H9 (cell line): ENCODE measurements around the gene ECSIT. TPM values are rescaled to one million over a fixed set of nuclear protein-coding genes. Genes with fewer than 3 reads are reported as not detected.

Experiments used
- DNase-seq: peaks from one replicate; pipeline ENCODE4 v3.0.0-alpha.2; 2017
- H2AFZ ChIP-seq: one replicate; pipeline ENCODE4 v1.6.1; 2013; ENCODE audit warnings: mild to moderate bottlenecking, low read length, control low read depth, moderate library complexity
- H2AK5ac ChIP-seq: 2 replicates; pipeline ENCODE4 v1.6.1; 2013; ENCODE audit warnings: low read length, control low read depth, mixed read lengths; ENCODE audit not compliant: insufficient read length
- H2BK120ac ChIP-seq: one replicate; pipeline ENCODE4 v1.6.1; 2013; ENCODE audit warnings: low read depth, mild to moderate bottlenecking, low read length, control low read depth, inconsistent platforms; ENCODE audit not compliant: poor library complexity, severe bottlenecking
- H2BK12ac ChIP-seq: 2 replicates; pipeline ENCODE4 v1.6.1; 2013; ENCODE audit warnings: low read length, control low read depth, mixed read lengths, low read depth; ENCODE audit not compliant: insufficient read length
- H2BK15ac ChIP-seq: 2 replicates; pipeline ENCODE4 v1.6.1; 2013; ENCODE audit warnings: low read depth, low read length, control low read depth
- H2BK20ac ChIP-seq: one replicate; pipeline ENCODE4 v1.6.1; 2013; ENCODE audit warnings: low read depth, mild to moderate bottlenecking, low read length, control low read depth, inconsistent platforms; ENCODE audit not compliant: poor library complexity, severe bottlenecking
- H2BK5ac ChIP-seq: 2 replicates; pipeline ENCODE4 v1.6.1; 2013; ENCODE audit warnings: low read length, control low read depth, mixed read lengths; ENCODE audit not compliant: insufficient read length
- H3K14ac ChIP-seq: 2 replicates; pipeline ENCODE4 v1.6.1; 2013; ENCODE audit warnings: low read length, control low read depth; ENCODE audit not compliant: insufficient read depth
- H3K18ac ChIP-seq: 2 replicates; pipeline ENCODE4 v1.6.1; 2013; ENCODE audit warnings: low read depth, mild to moderate bottlenecking, mixed read lengths, low read length, control low read depth; ENCODE audit not compliant: insufficient read length
- H3K23ac ChIP-seq: 2 replicates; pipeline ENCODE4 v1.6.1; 2013; ENCODE audit warnings: low read length, control low read depth, mixed read lengths, low read depth; ENCODE audit not compliant: insufficient read length
- H3K23me2 ChIP-seq: 2 replicates; pipeline ENCODE4 v1.6.1; 2013; ENCODE audit warnings: low read depth, mild to moderate bottlenecking, mixed read lengths, low read length, control low read depth; ENCODE audit not compliant: insufficient read length, poor library complexity, severe bottlenecking
- H3K27ac ChIP-seq: 2 replicates; pipeline ENCODE4 v1.5.1; 2013; ENCODE audit warnings: low read length, control low read depth, mixed read lengths, low read depth; ENCODE audit not compliant: insufficient read length
- H3K27me3 ChIP-seq: 2 replicates; pipeline ENCODE4 v1.6.1; 2013; ENCODE audit warnings: low read length, control low read depth, inconsistent platforms; ENCODE audit not compliant: insufficient read depth
- H3K4ac ChIP-seq: 2 replicates; pipeline ENCODE4 v1.6.1; 2013; ENCODE audit warnings: low read depth, mild to moderate bottlenecking, control low read depth, inconsistent platforms, low read length, moderate library complexity
- H3K4me1 ChIP-seq: 2 replicates; pipeline ENCODE4 v1.6.1; 2013; ENCODE audit warnings: low read length, control low read depth, inconsistent platforms; ENCODE audit not compliant: insufficient read depth
- H3K4me2 ChIP-seq: 2 replicates; pipeline ENCODE4 v1.6.1; 2013; ENCODE audit warnings: low read length, control low read depth, mixed read lengths; ENCODE audit not compliant: insufficient read length, insufficient read depth
- H3K56ac ChIP-seq: 2 replicates; pipeline ENCODE4 v1.6.1; 2013; ENCODE audit warnings: low read depth, mild to moderate bottlenecking, mixed read lengths, low read length, control low read depth; ENCODE audit not compliant: insufficient read length
- H3K79me1 ChIP-seq: 2 replicates; pipeline ENCODE4 v1.6.1; 2013; ENCODE audit warnings: low read depth, mild to moderate bottlenecking, moderate library complexity, low read length, control low read depth, inconsistent platforms; ENCODE audit not compliant: insufficient read depth, poor library complexity, severe bottlenecking
- H3K79me2 ChIP-seq: 2 replicates; pipeline ENCODE4 v1.6.1; 2013; ENCODE audit warnings: low read length, control low read depth, inconsistent platforms; ENCODE audit not compliant: insufficient read depth
- H3K9ac ChIP-seq: 2 replicates; pipeline ENCODE4 v1.6.1; 2013; ENCODE audit warnings: low read length, control low read depth, mixed read lengths; ENCODE audit not compliant: insufficient read length; ENCODE audit errors: extremely low read depth
- H3K9me3 ChIP-seq: one replicate; pipeline ENCODE4 v1.6.1; 2013; ENCODE audit warnings: low read depth, low read length, inconsistent platforms; ENCODE audit not compliant: control insufficient read depth
- H3T11ph ChIP-seq: one replicate; pipeline ENCODE4 v1.6.1; 2013; ENCODE audit warnings: mild to moderate bottlenecking, low read length, control low read depth, inconsistent platforms
- H4K20me1 ChIP-seq: one replicate; pipeline ENCODE4 v1.6.1; 2013; ENCODE audit not compliant: control insufficient read depth, insufficient read length, insufficient read depth
- H4K5ac ChIP-seq: 2 replicates; pipeline ENCODE4 v1.6.1; 2013; ENCODE audit warnings: low read depth, mild to moderate bottlenecking, mixed read lengths, low read length, control low read depth; ENCODE audit not compliant: insufficient read length
- H4K8ac ChIP-seq: replicated peaks from 2 replicates; pipeline ENCODE4 v1.6.1; 2013; ENCODE audit warnings: low read length, control low read depth, mixed read lengths, low read depth; ENCODE audit not compliant: insufficient read length
- H4K91ac ChIP-seq: 2 replicates; pipeline ENCODE4 v1.6.1; 2013; ENCODE audit warnings: low read depth, mild to moderate bottlenecking, moderate library complexity, mixed read lengths, low read length, control low read depth; ENCODE audit not compliant: insufficient read length
- H3K27ac Mint-ChIP-seq, 3 experiments: 2 replicates in 2 of 3; 3 replicates in 1 of 3; pipeline ENCODE4 v1.8.0; 2020 to 2021; ENCODE audit warnings: mixed read lengths in 3 of 3, mild to moderate bottlenecking in 1 of 3, moderate library complexity in 1 of 3
- H3K27me3 Mint-ChIP-seq: 2 replicates; pipeline ENCODE4 v1.8.0; 2021; ENCODE audit warnings: low read depth, mild to moderate bottlenecking, moderate library complexity, mixed read lengths
- H3K36me3 Mint-ChIP-seq, 3 experiments: 2 replicates in 2 of 3; 3 replicates in 1 of 3; pipeline ENCODE4 v1.8.0; 2020 to 2021; ENCODE audit warnings: low read depth in 3 of 3, mixed read lengths in 3 of 3; ENCODE audit not compliant: insufficient read depth in 1 of 3
- H3K4me1 Mint-ChIP-seq, 2 experiments: 2 replicates each; pipeline ENCODE4 v1.8.0; 2020; ENCODE audit warnings: mixed read lengths in 2 of 2
- H3K4me3 Mint-ChIP-seq, 2 experiments: 2 replicates in 1 of 2; 3 replicates in 1 of 2; pipeline ENCODE4 v1.8.0; 2020 to 2021; ENCODE audit warnings: mild to moderate bottlenecking in 2 of 2, mixed read lengths in 2 of 2, moderate library complexity in 1 of 2
- H3K9me3 Mint-ChIP-seq, 2 experiments: 2 replicates in 1 of 2; 3 replicates in 1 of 2; pipeline ENCODE4 v1.8.0; 2020; ENCODE audit warnings: mild to moderate bottlenecking in 2 of 2, mixed read lengths in 2 of 2, moderate library complexity in 1 of 2
- WGBS: extraction: QIAGEN DNeasy Blood & Tissue Kit; methylation state at CpG from one replicate; pipeline ENCODE4 v1.1.7; 2013; ENCODE audit warnings: missing lambda C conversion rate, low lambda C conversion rate, mixed read lengths; ENCODE audit not compliant: insufficient read length; ENCODE audit errors: extremely low coverage; 5-methylcytosine and 5-hydroxymethylcytosine counted together
- total RNA-seq: library from RNA; stranded (reverse); gene quantifications from 2 replicates; pipeline ENCODE4 v1.2.1, GENCODE V29; 2021
- TF ChIP-seq, protein P1 (sequence below): fragments of 200-600 bp; sonication (generic); conservative IDR thresholded peaks from 3 replicates; pipeline ENCODE4 v1.8.0; 2021; ENCODE audit warnings: antibody characterized with exemption, mild to moderate bottlenecking

The ECSIT gene
- total RNA-seq, 1 experiment from 2014 or later = 42.4 TPM

DNA sequence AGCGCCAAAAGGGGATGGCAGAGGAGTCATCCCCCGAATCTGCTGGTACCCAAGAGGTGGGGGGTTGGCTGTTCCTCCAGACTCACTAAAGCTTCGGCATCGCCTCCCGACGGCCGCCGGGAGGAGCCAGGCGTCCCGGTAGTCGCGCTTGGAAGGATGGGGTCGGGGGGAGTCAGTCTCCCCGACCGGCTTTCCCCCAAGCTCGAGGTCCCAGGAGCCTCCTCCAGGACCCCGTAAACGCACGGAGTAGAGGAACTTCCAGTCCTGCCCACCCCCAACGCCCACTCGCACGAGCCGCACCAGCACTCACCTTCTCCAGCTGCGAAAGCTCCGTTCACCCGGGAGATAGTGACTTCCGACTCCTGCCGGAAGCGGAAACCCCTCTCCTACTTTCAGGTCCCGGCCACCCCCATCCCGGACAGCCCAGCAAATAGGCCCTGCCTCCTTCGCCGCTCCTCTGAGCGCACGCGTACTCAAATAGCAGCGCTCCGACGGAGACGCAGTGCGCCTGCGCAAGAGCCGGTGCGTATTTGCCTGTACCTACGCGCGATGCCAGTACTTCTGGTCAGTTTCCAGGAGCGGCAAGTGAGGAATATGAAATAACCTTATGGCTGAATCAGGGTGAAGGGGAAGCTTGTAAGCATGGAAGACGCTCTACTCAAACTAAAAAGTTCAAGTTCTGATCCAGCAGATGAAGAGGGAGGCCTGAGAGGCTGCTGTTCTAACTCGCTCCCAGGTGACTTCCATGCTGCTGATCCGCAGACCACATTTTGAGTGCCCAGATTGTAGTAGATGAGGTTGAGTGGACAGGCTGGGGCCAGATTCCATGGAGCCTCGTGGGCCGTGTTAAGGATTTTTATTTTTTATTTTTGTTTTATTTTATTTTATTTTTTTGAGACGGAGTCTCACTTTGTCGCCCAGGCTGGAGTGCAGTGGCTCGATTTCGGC is 30.2 kb upstream of the ECSIT start, which contains the start of gene ELOF1:
Gene ELOF1, minus strand, starts transcription at position 350 of the 948 bp plus-strand sequence. CDS start 4,883 bp downstream, outside the sequence.
- no peak within 1 kb of the TSS for H3K18ac ChIP-seq

More for the DNA sequence above, 30.2 kb upstream of the ECSIT start, which contains the start of gene ELOF1:
- no CpG with 5 or more reads among the region's 57 CpGs for WGBS
- Histone ChIP-seq H2AK5ac (no peak within 1 kb of the TSS), H3K9ac (peak within 1 kb of the TSS; percentile 79), H3K4me1 (no peaks in the 10 kb centered on the region), H3K4ac (no peak within 1 kb of the TSS), H3K79me1 (peaks cover 2% of the 10 kb centered on the region), H3K23ac (no peak within 1 kb of the TSS), H3K56ac (no peak within 1 kb of the TSS), H3K23me2 (peaks cover 9% of the 10 kb centered on the region), H4K5ac (no peak within 1 kb of the TSS), H2AFZ (peak within 1 kb of the TSS; percentile 66), H3K79me2 (peaks cover 17% of the 10 kb centered on the region; the same call in 1 of the 2 replicates), H2BK15ac (no peak within 1 kb of the TSS), H4K20me1 (no peaks in the 10 kb centered on the region), H3K27me3 (no peaks in the 10 kb centered on the region), H4K8ac (no peak within 1 kb of the TSS), H3T11ph (no peak within 1 kb of the TSS), H2BK120ac (no peak within 1 kb of the TSS), H2BK12ac (no peak within 1 kb of the TSS), H3K27ac (no peak within 1 kb of the TSS), H4K91ac (no peak within 1 kb of the TSS), H2BK5ac (no peak within 1 kb of the TSS), H3K9me3 (no peaks in the 10 kb centered on the region), H3K4me2 (peak within 1 kb of the TSS; percentile 76), H3K14ac (no peak within 1 kb of the TSS), H2BK20ac (no peak within 1 kb of the TSS)
- H3K27me3 Mint-ChIP-seq = no peaks in the 10 kb centered on the region; the same call in 1 of the 2 replicates
- peak; percentile 99 for DNase-seq
- peak within 1 kb of the TSS; percentile 90 to 94 for H3K4me3 Mint-ChIP-seq
- H3K36me3 Mint-ChIP-seq = peaks cover 6 to 18% (median 14%) of the 10 kb centered on the region in 3 experiments; a peak in 6 of 7 replicates
- peaks cover 0 to 3% of the 10 kb centered on the region in 2 experiments; a peak in 1 of 5 replicates for H3K9me3 Mint-ChIP-seq
- H3K27ac Mint-ChIP-seq = peak within 1 kb of the TSS; percentile 54 to 93 (median 91); a peak in 5 of 7 replicates
- TF ChIP-seq, protein P1, sequence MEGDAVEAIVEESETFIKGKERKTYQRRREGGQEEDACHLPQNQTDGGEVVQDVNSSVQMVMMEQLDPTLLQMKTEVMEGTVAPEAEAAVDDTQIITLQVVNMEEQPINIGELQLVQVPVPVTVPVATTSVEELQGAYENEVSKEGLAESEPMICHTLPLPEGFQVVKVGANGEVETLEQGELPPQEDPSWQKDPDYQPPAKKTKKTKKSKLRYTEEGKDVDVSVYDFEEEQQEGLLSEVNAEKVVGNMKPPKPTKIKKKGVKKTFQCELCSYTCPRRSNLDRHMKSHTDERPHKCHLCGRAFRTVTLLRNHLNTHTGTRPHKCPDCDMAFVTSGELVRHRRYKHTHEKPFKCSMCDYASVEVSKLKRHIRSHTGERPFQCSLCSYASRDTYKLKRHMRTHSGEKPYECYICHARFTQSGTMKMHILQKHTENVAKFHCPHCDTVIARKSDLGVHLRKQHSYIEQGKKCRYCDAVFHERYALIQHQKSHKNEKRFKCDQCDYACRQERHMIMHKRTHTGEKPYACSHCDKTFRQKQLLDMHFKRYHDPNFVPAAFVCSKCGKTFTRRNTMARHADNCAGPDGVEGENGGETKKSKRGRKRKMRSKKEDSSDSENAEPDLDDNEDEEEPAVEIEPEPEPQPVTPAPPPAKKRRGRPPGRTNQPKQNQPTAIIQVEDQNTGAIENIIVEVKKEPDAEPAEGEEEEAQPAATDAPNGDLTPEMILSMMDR = peak; percentile 32; the same call in 2 of the 3 replicates
- peaks cover 10 to 18% of the 10 kb centered on the region in 2 experiments for H3K4me1 Mint-ChIP-seq
